ENCODE data around the gene CLIC6.
"Not testable (repeated sequence)": the region's sequence is repeated elsewhere in the genome, so short reads cannot be mapped to it uniquely, and the experiment has no call there.

CLIC6 gene

GRCh38 chr21:34715985-34716596 lies 47.3 kb downstream of the CLIC6 start:
- FAIRE-seq (no peak), DNase-seq (ENCODE audit: extremely low spot score, insufficient read length, low read depth) (no peak)

- FAIRE-seq = not testable (repeated sequence)
Observed at GRCh38 chr21:34718529-34718928, 49.7 kb downstream of the CLIC6 start.

DNA sequence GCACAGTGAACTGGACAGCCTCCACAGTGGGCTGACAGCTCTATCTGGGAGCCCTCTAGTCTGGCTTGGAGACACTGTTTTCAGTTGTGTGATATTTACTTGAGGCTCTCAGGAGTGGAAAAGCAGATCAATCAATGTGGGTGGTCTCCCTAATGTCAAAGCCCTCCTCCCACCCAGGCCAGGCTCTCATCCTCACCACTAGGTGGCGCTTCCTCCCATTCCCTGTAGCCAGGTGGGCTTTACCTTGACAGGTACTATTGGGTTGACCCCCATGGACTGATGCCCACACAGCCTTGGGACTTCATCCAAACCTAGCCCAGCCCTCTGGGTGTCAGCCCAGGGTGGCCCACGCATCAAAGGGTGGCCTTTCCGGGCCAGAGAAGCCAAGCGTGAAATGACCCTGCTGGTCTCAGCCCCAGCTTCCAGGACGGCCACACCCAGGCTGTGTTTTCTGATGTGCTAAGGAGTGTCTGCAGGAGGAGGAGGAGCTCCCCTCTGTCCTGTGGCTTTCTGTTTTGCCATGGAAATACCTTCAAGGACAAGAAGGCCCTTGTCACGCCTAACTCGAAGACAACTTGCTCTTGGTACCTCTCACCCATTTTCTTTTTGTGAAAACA lies 54.0 kb downstream of the CLIC6 start:
- no peak for FAIRE-seq
- no peak for DNase-seq (ENCODE audit: extremely low spot score, insufficient read length, low read depth)

More at GRCh38 chr21:34718529-34718928, 49.7 kb downstream of the CLIC6 start:
- DNase-seq (ENCODE audit: extremely low spot score, insufficient read length, low read depth) = not testable (repeated sequence)

DNA sequence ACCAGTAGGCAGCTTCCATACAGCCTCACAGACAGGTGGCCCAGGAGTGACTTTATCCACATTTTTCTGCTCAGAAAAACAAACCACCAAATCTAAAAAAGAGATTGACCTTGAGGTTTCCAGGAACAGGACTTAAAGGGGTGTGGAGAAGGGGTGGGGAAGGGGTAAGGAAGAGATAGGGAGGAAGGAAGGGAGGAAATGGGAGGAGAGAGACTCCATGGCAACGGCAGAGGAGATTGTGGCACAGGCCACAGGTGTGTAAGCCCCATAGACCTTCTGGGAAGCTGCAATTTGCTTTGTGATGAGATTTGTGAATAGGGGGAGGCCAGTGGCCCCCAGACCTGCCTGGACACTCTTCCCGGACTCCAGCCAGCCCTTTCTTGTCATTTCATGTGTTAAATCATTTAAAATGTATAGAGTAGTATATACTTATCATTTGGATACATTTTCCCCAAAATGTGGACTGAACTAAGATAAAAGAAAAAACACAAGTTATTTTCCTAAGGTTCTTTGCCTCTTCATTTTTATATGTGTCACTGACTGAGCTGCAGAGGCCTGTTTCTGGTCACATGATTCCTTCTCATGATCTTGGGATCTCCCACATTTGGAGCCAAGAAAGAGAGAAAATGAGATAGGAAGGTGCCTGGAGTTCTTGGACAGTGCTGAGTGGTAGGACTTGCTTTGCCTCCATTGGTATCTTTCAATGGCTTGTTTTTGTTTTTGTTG lies 55.5 kb downstream of the CLIC6 start:
- DNase-seq (ENCODE audit: extremely low spot score, insufficient read length, low read depth) (no peak), FAIRE-seq (no peak)

DNA sequence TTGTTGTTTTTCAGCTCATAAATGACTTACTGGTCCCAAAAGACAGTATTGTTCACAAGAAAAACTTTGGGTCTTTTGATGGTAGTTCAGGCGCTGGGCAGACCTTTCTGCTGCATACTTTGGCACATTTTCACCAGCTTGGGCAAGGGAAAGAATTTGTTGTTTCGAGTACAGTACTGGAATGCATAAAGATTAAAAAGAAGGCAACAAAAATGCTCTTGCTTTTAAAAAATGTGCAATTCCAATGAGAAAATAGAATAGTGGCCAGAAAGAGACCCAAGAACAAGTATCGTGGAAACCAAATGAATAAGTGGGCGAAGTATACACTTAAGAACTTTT lies 56.0 kb downstream of the CLIC6 start:
- FAIRE-seq (no peak), DNase-seq (ENCODE audit: extremely low spot score, insufficient read length, low read depth) (no peak)

DNA sequence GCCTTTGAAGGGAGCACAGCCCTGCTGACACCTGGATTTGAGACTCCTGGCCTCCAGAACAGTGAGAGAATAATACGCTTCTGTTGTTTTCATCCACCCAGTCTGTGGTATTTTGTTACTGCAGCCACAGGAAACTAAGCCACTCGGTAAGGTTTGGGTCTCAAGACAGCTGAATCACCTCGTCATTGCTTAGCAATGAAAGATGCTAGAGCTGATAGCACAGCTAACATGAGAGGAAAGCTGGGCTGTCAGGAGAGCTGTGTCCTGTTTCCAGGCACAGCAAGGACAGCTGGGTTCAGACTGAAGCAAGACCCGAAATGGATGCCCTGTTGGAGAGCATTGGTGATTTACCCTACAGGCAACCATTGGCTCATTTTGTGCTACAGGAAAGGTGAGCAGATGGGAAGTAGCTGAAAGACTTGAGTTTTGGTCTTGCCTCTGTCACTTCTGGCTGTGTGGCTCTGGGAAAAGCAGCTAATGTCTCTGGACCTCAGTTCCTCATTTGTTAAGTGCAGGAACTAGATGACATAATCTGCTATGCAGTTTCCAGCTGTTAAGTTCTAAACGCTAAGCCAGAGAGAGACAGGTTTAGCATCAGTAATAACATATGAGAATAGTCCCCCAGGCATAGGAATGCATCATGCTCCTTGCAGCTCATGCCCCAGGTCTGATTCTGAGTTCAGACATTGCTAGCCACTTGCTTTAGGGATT lies 58.0 kb downstream of the CLIC6 start:
- no peak for FAIRE-seq
- DNase-seq (ENCODE audit: extremely low spot score, insufficient read length, low read depth) = no peak

DNA sequence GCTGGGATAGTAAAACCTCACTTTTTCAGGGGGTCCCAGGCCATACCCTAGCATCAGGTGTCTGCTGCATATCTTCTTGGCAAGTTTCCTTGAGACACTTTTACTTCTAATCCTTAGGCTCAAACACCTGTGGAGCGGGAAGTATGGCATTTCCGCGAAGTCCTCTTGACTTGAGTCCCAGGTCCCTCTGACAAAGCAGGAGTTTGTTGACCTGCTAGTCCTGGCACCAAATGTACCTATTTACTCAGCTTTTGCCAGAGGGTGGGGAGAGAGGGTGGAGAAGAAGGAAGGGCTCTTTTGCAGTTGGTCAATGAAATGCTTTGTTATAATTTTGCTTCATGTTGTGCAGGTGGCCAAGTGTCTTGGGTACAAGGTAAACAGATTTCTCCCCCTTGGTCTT lies 59.7 kb downstream of the CLIC6 start:
- DNase-seq (ENCODE audit: extremely low spot score, insufficient read length, low read depth) (no peak), FAIRE-seq (no peak)

- DNase-seq (ENCODE audit: extremely low spot score, insufficient read length, low read depth) (no peak), FAIRE-seq (no peak)
Observed at GRCh38 chr21:34730194-34730593, 61.4 kb downstream of the CLIC6 start.

DNA sequence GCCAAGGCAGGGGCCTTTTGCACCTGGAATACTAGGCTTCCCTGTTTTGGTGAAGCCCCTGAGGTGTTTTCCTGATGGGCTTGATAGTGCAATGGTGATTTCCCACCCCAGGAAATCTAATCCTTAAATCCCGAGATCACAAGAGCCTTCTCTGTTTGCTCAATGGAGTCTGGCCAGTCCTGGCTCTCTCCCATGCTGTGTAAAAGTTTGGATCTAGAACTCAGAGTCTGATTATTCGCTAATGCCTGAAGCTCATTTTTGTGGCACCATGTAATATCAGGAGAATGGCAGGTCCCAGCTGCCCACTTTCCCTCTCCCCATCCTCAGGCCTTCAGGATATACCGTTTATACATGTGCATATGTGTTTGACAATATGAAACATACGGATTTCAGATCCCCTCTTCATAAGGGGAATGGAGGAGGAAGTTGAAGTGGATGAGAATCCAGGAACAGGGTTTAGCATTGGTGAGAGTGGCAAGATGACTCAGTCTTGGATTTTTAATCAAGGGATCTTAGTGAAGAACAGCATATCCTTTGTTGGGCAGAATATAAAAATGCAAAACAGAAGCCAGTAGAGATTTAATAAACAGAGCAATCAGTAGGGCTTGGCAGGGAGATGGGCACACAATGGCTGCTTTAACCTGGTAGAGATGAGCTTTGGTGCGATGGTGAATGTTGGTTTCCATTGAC lies 62.1 kb downstream of the CLIC6 start:
- DNase-seq (ENCODE audit: extremely low spot score, insufficient read length, low read depth) = no peak
- no peak for FAIRE-seq

DNA sequence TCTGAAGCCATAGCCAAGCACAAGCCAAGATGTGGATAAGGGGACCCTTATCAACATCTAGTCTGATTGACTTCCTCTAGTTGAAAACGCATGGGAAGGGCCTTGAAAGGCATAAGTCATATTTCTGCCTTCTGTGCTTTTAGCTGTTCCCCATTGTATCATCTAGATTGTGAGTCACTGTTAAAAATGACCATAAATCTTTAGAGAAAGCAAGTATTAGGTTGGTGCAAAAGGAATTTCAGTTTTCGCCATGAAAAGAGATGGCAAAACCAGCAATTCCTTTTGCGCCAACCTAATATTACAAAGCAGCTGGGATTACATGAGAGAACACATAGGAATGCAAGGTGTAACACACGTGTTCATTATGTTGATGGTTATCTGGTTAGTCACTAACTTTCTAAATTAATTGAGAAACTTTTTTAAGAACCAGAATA lies 63.6 kb downstream of the CLIC6 start:
- no peak for FAIRE-seq

GRCh38 chr21:34733852-34734251 lies 65.1 kb downstream of the CLIC6 start:
- DNase-seq (ENCODE audit: extremely low spot score, insufficient read length, low read depth) = no peak
- no peak for FAIRE-seq

More for the DNA sequence above, 63.6 kb downstream of the CLIC6 start:
- no peak for DNase-seq (ENCODE audit: extremely low spot score, insufficient read length, low read depth)

GRCh38 chr21:34734696-34735095 lies 65.9 kb downstream of the CLIC6 start:
- FAIRE-seq = no peak
- DNase-seq (ENCODE audit: extremely low spot score, insufficient read length, low read depth) = no peak

DNA sequence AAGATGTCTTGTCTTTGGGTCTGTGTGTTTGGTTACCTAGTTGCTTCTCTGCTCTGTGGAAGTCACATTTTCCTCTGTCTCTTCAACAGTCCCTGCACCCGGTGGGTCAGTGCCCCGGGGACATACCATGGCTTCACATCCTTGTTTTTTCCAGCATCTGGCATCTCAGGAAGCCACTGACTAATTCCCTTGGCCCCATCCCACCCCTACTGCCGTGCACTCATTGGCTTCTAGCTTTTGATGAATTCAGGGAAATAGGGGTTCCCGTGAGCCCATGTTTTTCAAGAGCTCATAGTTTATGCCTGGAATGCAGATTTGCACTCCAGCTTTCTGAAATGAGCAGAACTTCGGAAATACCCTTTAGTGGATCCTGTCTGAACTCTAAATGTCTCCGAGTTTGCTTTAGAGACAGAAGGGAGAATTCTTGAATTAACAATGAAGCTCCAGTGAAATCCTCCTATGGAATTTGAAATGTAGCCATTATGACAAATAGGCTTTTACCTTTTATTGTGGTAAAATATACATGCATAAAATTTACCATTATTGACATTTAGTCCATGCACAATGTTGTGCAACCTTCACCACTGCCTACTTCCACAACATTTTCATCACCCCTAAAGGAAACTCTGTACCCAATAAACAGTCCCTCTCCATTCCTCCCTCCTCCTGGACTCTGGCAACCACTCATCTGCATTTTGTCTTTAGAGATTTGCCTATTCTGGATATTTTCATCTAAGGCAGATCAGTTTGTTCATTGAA lies 67.5 kb downstream of the CLIC6 start:
- DNase-seq (ENCODE audit: extremely low spot score, insufficient read length, low read depth) = no peak
- FAIRE-seq = no peak

- no peak for FAIRE-seq
- DNase-seq (ENCODE audit: extremely low spot score, insufficient read length, low read depth) = no peak
Observed at GRCh38 chr21:34737115-34737514, 68.3 kb downstream of the CLIC6 start.

DNA sequence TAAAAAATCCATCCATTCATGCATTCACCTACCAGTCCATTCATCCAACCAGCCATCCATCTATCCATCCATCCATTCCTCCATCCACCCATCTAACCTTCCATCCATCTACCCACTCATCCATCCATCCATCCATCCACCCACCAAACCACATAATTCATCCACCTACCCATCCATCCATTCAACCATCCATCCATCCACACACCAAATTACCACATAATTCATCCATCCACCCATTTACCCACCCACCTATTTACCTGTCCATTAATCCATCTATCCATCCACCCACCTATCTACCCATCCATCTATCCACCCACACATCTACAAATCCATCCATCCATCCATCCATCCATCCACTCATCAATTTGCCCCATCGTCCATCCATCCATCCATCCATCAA lies 71.4 kb downstream of the CLIC6 start:
- no peak for DNase-seq (ENCODE audit: extremely low spot score, insufficient read length, low read depth)
- no peak for FAIRE-seq

- DNase-seq (ENCODE audit: extremely low spot score, insufficient read length, low read depth) (no peak), FAIRE-seq (no peak)
Observed at GRCh38 chr21:34743285-34743684, 74.5 kb downstream of the CLIC6 start.

- FAIRE-seq (no peak), DNase-seq (ENCODE audit: extremely low spot score, insufficient read length, low read depth) (no peak)
Observed at GRCh38 chr21:34743831-34744230, 75.0 kb downstream of the CLIC6 start.

- FAIRE-seq = no peak
- no peak for DNase-seq (ENCODE audit: extremely low spot score, insufficient read length, low read depth)
Observed at GRCh38 chr21:34744801-34745200, 76.0 kb downstream of the CLIC6 start.

GRCh38 chr21:34745557-34746255 lies 76.9 kb downstream of the CLIC6 start:
- peak; percentile 94 for FAIRE-seq
- peak; percentile 49 for DNase-seq (ENCODE audit: extremely low spot score, insufficient read length, low read depth)

Data from GM18507 (cell line).